Measurements from ENCODE around the gene TIE1.

Gene TIE1

DNA sequence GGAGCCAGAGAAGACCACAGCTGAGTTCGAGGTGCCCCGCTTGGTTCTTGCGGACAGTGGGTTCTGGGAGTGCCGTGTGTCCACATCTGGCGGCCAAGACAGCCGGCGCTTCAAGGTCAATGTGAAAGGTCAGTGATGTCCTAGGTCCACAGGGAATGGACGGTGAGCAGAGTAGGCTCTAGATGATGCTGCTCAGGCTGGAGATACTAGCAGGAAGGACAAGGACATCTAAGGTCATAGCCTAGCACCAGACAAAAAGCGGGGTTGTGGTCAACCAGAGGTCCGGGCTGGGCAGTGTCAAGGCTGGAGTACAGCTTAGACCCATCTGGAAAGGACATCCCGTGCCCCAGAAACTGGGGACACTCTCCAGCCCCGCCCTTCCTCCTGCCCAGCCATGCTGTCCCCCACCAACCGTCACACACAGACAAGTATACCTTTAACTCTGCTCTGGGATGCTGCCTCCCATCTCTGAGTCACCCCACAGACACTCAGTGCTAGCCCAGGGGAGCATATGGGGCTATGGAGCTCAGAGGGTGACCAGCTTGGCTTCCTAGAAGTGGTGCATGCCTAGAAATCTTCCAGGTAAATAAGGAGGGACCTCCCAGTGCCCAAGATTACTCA, 8.7 kb downstream of the TIE1 start:
- no peak for ATAC-seq
- H3K4me3 Mint-ChIP-seq = no peak overlapping the region

DNA sequence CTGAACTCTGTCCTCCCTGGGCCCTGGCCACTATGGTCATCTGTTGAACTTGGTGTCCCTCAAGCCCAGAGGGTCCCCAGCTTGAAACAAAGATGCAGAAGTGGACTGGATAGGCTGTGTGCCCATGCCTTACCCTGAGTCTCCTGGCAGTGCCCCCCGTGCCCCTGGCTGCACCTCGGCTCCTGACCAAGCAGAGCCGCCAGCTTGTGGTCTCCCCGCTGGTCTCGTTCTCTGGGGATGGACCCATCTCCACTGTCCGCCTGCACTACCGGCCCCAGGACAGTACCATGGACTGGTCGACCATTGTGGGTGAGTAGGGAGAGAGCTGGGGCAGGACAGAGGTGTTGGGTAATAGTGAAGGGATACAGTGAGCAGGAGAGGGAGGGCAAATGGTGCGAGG, 10.7 kb downstream of the TIE1 start:
- H3K4me1 Mint-ChIP-seq = no peaks in the 10 kb centered on the region
- H3K27ac Mint-ChIP-seq = no peak overlapping the region
- peaks cover 29% of the 10 kb centered on the region for H3K27me3 Mint-ChIP-seq
- no peaks in the 10 kb centered on the region for H3K36me3 Mint-ChIP-seq
- H3K9me3 Mint-ChIP-seq = no peaks in the 10 kb centered on the region
- H3K4me3 Mint-ChIP-seq = no peak overlapping the region
- ATAC-seq = no peak

More for the DNA sequence above, 8.7 kb downstream of the TIE1 start:
- H3K27ac Mint-ChIP-seq = no peak overlapping the region
- no peaks in the 10 kb centered on the region for H3K36me3 Mint-ChIP-seq
- no peaks in the 10 kb centered on the region for H3K9me3 Mint-ChIP-seq
- H3K27me3 Mint-ChIP-seq = peaks cover 44% of the 10 kb centered on the region
- no peaks in the 10 kb centered on the region for H3K4me1 Mint-ChIP-seq

DNA sequence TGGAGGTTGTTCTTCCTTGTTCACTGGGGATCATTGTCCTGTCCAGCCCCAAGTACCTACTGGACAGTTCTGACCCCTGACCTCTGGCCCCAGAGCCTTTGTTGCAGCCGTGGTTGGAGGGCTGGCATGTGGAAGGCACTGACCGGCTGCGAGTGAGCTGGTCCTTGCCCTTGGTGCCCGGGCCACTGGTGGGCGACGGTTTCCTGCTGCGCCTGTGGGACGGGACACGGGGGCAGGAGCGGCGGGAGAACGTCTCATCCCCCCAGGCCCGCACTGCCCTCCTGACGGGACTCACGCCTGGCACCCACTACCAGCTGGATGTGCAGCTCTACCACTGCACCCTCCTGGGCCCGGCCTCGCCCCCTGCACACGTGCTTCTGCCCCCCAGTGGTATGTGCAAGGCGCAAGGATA, 11.4 kb downstream of the TIE1 start:
- Mint-ChIP-seq H3K36me3 (no peaks in the 10 kb centered on the region), H3K4me1 (no peaks in the 10 kb centered on the region), H3K27me3 (peaks cover 25% of the 10 kb centered on the region), H3K9me3 (no peaks in the 10 kb centered on the region), H3K27ac (no peak overlapping the region), H3K4me3 (no peak overlapping the region)
- ATAC-seq = no peak

DNA sequence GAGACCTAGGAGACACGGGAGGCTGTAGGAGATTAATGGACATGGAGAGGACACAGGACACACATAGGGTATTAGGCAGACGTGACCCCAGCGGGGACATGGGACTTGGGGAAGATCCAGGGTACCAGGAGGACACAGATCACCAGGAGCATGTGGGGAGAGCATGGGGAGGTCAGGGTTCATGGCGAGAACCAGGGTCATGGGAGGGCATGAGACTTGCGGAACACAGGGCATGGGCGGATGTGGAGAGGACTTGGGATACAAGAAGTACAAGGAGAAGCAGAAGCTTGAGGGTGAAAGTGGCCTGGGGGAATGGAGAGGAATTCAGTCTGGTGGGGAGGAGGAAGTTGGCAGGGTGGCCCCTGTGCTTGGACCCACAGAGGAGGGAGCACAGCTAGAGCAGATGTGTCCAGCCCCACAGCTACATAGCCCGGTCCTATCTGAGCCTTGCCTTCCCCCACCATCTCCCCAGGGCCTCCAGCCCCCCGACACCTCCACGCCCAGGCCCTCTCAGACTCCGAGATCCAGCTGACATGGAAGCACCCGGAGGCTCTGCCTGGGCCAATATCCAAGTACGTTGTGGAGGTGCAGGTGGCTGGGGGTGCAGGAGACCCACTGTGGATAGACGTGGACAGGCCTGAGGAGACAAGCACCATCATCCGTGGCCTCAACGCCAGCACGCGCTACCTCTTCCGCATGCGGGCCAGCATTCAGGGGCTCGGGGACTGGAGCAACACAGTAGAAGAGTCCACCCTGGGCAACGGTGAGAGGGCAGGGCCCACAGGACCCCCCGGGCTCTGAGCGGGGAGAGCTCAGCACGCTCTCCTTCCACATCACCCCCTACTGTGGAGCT, 12.1 kb downstream of the TIE1 start:
- ATAC-seq = peak; percentile 13
- peaks cover 19% of the 10 kb centered on the region for H3K27me3 Mint-ChIP-seq
- H3K4me1 Mint-ChIP-seq = peaks cover under 1% of the 10 kb centered on the region
- no peak overlapping the region for H3K4me3 Mint-ChIP-seq
- H3K36me3 Mint-ChIP-seq = no peaks in the 10 kb centered on the region
- no peaks in the 10 kb centered on the region for H3K9me3 Mint-ChIP-seq
- no peak overlapping the region for H3K27ac Mint-ChIP-seq

DNA sequence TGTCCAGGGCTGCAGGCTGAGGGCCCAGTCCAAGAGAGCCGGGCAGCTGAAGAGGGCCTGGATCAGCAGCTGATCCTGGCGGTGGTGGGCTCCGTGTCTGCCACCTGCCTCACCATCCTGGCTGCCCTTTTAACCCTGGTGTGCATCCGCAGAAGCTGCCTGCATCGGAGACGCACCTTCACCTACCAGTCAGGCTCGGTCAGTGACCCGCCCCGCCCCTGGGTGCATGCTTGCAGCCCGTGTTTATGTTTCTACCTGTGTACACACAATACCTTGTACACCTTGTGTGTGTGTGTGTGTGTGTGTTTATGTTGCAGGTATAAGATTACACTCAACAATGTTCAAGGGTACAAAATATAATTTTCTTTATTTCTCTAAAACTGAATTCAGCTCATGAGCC, 13.0 kb downstream of the TIE1 start:
- Mint-ChIP-seq H3K36me3 (no peaks in the 10 kb centered on the region), H3K4me3 (no peak overlapping the region), H3K27me3 (peaks cover 10% of the 10 kb centered on the region), H3K9me3 (no peaks in the 10 kb centered on the region), H3K4me1 (peaks cover 5% of the 10 kb centered on the region), H3K27ac (no peak overlapping the region)
- ATAC-seq = no peak

DNA sequence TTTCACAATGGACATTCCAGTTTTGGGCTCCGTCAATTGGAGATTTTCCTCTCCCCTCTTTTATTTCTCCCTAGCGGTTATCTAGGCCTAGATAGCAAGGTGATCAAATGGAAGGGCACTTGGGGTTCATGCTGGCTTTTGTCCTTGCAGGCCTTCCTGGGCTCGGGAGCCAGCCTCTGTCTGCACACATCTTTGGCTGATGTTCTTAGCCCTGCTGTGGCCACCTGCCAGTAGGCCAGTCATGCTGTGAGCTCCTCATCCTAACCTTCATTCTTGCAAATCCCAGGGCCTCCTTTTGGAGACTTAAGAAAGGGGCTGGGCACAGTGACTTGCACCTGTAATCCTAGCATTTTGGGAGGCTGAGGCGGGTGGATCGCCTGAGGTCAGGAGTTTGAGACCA, 13.5 kb downstream of the TIE1 start:
- H3K27me3 Mint-ChIP-seq = peaks cover 7% of the 10 kb centered on the region
- no peaks in the 10 kb centered on the region for H3K36me3 Mint-ChIP-seq
- no peak for ATAC-seq
- peaks cover 5% of the 10 kb centered on the region for H3K4me1 Mint-ChIP-seq
- H3K27ac Mint-ChIP-seq = no peak overlapping the region
- H3K9me3 Mint-ChIP-seq = no peaks in the 10 kb centered on the region
- no peak overlapping the region for H3K4me3 Mint-ChIP-seq

DNA sequence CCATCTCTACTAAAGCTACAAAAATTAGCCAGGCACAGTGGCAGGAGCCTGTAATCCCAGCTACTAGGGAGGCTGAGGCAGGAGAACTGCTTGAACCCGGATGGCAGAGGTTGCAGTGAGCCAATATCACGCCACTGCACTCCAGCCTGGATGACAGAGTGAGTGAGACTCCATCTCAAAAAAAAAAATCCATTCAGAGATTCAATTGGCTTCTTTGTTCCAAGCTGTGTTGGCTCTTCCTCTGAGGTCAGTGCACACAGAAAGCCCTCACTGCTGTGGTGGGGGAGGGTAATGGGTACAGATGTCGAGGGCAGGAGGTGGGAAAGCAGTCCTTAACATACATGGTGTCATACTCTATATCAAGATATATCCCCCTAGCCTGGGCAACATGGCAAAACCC, 14.7 kb downstream of the TIE1 start:
- Mint-ChIP-seq H3K36me3 (no peaks in the 10 kb centered on the region), H3K27me3 (peaks cover 7% of the 10 kb centered on the region), H3K27ac (no peak overlapping the region), H3K4me3 (no peak overlapping the region), H3K9me3 (no peaks in the 10 kb centered on the region), H3K4me1 (peaks cover 5% of the 10 kb centered on the region)
- no peak for ATAC-seq

DNA sequence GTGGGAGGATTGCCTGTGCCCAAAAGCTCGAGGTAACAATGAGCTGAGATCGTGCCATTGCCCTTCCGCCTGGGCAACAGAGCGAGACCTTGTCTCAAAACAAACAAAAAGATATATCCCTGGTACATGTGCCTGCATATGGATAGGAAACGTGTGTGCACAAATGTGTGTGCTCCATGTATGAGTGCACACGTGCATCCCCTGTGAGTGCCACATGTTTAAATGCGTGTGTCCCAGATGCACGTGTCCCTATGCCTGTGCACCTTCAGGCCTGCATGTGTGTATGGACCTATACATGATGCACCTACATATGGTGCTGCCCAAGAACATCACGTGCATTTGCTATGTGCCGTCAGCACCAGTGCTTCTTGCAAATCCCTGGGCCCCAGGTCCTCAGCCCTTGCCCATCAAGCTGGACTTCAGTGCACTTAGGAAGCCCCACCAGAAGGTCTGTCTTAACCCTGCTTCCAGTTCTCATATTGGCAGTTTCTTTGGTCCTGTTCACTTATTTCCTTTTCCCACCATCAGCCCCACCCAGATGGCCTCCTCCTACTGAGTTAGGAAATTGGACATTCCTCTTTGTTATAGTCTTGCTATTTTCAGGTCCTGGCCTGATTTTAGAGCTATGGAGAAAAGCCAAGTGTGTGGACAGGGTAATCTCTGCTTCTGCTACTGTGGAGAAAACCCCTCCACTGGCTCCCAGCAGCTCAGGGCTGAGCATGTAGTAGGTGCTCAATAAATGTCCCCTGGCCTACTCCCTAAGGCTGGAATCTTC, 15.4 kb downstream of the TIE1 start:
- peaks cover 5% of the 10 kb centered on the region for H3K4me1 Mint-ChIP-seq
- no peaks in the 10 kb centered on the region for H3K36me3 Mint-ChIP-seq
- no peaks in the 10 kb centered on the region for H3K9me3 Mint-ChIP-seq
- peaks cover 7% of the 10 kb centered on the region for H3K27me3 Mint-ChIP-seq
- ATAC-seq = no peak
- no peak overlapping the region for H3K27ac Mint-ChIP-seq
- H3K4me3 Mint-ChIP-seq = no peak overlapping the region

DNA sequence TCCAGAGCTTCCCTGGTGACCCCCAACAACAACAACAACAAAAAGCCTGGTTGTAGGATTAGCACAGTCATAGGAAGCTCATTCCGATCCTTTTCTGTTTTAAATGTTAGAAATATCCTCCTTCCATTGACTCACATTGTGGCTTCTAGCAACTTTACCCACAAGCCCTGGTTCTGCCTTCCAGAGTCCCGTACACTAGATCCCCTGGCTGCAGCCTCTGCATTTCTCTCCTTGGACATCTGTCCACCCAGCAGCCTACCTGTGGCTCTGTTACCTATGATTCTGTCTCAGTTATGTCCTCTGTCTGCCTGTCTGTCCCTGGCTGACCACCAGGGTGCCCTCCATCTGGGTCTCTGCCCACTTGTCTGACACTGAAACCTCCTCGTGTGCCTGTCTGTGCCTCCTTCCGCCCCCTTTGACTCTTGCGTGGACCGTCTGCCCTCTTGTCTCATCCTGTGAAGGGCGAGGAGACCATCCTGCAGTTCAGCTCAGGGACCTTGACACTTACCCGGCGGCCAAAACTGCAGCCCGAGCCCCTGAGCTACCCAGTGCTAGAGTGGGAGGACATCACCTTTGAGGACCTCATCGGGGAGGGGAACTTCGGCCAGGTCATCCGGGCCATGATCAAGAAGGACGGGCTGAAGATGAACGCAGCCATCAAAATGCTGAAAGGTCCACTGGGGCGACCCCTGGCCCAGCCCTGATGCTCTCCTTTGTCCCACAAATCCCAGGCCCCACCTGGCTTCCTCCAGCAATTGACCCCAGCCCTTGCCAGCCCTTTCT, 16.1 kb downstream of the TIE1 start:
- Mint-ChIP-seq H3K36me3 (no peaks in the 10 kb centered on the region), H3K27me3 (peaks cover under 1% of the 10 kb centered on the region), H3K4me3 (no peak overlapping the region), H3K27ac (no peak overlapping the region), H3K4me1 (peaks cover 5% of the 10 kb centered on the region), H3K9me3 (no peaks in the 10 kb centered on the region)
- no peak for ATAC-seq

DNA sequence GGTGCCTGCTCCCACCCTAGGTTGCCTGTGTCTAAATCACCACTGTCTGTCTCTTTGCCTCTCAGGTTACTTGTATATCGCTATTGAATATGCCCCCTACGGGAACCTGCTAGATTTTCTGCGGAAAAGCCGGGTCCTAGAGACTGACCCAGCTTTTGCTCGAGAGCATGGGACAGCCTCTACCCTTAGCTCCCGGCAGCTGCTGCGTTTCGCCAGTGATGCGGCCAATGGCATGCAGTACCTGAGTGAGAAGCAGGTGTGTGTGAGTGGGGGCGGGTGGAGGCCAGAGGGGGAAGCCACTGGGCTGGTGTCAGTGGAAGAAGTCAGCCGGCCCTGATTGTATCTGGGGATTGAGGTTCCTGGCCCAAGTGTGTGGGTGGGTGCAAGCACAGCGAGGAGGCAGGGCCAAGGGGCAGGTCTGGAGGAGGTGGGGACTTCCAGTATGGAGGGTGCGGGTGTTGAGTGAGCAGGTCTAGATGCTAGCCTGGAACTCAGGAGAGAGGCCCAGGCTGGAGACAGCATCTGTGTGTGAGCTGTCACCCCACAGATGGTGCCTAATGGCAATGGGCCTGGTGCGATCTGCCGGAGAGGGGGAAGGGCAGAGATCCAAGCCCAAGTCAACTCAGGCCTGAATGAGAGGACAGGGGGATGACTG, 17.2 kb downstream of the TIE1 start:
- H3K27ac Mint-ChIP-seq = no peak overlapping the region
- H3K9me3 Mint-ChIP-seq = no peaks in the 10 kb centered on the region
- no peak for ATAC-seq
- H3K4me3 Mint-ChIP-seq = no peak overlapping the region
- no peaks in the 10 kb centered on the region for H3K27me3 Mint-ChIP-seq
- no peaks in the 10 kb centered on the region for H3K36me3 Mint-ChIP-seq
- H3K4me1 Mint-ChIP-seq = peaks cover 5% of the 10 kb centered on the region

DNA sequence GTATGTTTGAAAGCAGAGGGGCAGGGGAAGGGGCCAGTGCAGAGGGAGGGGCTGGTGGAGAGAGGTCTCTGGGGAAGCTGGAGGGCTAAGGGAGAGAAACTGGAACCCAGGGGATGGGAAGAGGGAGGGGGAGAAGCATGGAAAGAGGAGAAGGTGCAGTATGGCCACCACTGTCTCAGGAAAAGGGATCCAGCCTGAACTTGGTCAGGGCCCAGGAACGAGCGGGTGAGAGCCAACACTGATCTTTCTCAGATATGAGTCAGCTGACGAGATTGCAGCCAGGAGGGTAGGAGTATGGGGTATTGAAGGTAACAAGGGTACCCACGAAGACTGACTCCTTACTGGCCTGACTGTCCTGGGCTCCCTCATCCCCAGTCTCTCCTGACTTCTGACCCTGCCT, 18.0 kb downstream of the TIE1 start:
- no peaks in the 10 kb centered on the region for H3K9me3 Mint-ChIP-seq
- no peak overlapping the region for H3K27ac Mint-ChIP-seq
- no peaks in the 10 kb centered on the region for H3K27me3 Mint-ChIP-seq
- H3K4me1 Mint-ChIP-seq = peaks cover 5% of the 10 kb centered on the region
- ATAC-seq = peak; percentile 13
- H3K4me3 Mint-ChIP-seq = no peak overlapping the region
- H3K36me3 Mint-ChIP-seq = no peaks in the 10 kb centered on the region

DNA sequence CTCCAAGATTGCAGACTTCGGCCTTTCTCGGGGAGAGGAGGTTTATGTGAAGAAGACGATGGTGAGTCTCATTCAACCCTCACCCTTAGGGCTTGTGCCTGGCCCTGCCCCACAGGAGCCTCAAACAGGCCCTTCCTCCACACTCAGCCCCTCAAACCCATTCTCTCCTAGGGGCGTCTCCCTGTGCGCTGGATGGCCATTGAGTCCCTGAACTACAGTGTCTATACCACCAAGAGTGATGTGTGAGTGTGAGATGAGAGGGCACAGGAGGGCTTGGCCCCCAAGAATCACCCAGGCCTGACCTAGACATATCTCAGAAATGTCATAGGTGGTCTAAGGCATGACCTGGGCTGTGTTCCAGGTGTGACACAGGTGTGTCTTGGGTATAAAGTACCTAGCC, 18.5 kb downstream of the TIE1 start:
- H3K9me3 Mint-ChIP-seq = peaks cover 2% of the 10 kb centered on the region
- H3K4me3 Mint-ChIP-seq = no peak overlapping the region

DNA sequence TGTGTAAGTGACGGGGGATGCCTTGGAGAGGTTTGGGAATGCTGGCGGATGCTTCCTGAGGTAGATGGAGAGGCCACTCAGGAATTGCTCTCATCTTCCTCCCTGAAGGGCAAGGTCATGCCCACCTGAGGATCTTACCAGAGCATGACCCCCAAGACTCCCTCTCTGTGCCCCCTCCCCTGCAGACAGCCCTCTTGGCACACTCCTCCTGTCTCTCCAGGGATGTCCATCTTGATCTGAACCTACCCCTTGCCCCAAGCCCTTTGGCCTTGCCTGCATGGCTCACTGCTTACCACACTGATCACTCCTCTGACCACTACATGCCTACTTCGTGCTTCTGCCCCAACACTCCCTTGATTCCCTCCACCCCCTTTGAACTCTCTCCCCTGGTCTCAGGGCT, 19.0 kb downstream of the TIE1 start:
- H3K36me3 Mint-ChIP-seq = peaks cover 3% of the 10 kb centered on the region
- no peak overlapping the region for H3K4me3 Mint-ChIP-seq
- peaks cover 5% of the 10 kb centered on the region for H3K4me1 Mint-ChIP-seq
- peaks cover 6% of the 10 kb centered on the region for H3K9me3 Mint-ChIP-seq
- no peak overlapping the region for H3K27ac Mint-ChIP-seq
- no peaks in the 10 kb centered on the region for H3K27me3 Mint-ChIP-seq
- ATAC-seq = peak; percentile 38

More for the DNA sequence above, 18.5 kb downstream of the TIE1 start:
- no peak overlapping the region for H3K27ac Mint-ChIP-seq
- no peaks in the 10 kb centered on the region for H3K36me3 Mint-ChIP-seq
- H3K27me3 Mint-ChIP-seq = no peaks in the 10 kb centered on the region
- peak; percentile 6 for ATAC-seq
- H3K4me1 Mint-ChIP-seq = peaks cover 5% of the 10 kb centered on the region

DNA sequence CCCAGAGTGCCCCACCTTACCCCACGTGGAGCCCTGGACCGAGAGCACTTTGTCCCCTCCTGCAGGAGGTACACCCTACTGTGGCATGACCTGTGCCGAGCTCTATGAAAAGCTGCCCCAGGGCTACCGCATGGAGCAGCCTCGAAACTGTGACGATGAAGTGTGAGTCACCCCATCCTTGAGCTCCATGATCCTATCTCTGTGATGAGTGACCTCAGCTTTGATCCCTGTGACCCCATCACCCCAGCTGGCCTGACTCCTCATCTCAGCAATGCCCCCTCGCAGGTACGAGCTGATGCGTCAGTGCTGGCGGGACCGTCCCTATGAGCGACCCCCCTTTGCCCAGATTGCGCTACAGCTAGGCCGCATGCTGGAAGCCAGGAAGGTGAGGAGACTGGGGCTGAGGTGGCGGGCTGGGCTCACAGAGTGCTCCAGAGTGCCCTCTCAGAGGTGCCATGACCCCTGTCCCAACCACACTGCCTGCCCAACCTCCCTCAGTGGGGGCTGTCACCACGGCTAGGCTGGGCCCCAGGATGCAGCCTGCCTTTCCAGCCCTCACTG, 20.6 kb downstream of the TIE1 start:
- H3K4me1 Mint-ChIP-seq = peaks cover 5% of the 10 kb centered on the region
- no peak overlapping the region for H3K27ac Mint-ChIP-seq
- H3K27me3 Mint-ChIP-seq = no peaks in the 10 kb centered on the region
- peaks cover 10% of the 10 kb centered on the region for H3K9me3 Mint-ChIP-seq
- peaks cover 8% of the 10 kb centered on the region for H3K36me3 Mint-ChIP-seq
- no peak for ATAC-seq
- no peak overlapping the region for H3K4me3 Mint-ChIP-seq
